HCT116 (cell line): ENCODE results near the gene USP9Y. TPM values are rescaled to one million over a fixed set of nuclear protein-coding genes. Genes with fewer than 3 reads are reported as not detected.

Experiments used
- ATAC-seq: fragments of 200-7000 bp; cut with Tn5 transposase; 2 replicates; pipeline ENCODE4 v1.9.1; 2020; ENCODE audit warnings: mild to moderate bottlenecking, moderate library complexity
- BruUV-seq: library from RNA; stranded (reverse); fragments of 400-500 nt; replicated peaks from 2 replicates; lab custom pipeline; 2021; lab: Mats Ljungman, UMichigan
- CTCF ChIA-PET: fragments of 300-600 bp; sonication (Branson Sonifier 250); formaldehyde crosslinking; loops from one replicate; lab custom pipeline; 2021; ENCODE audit warnings: antibody characterized with exemption; lab: Charles Lee
- POLR2A ChIA-PET: fragments of 300-600, 350-600 bp; sonication (Branson Sonifier 250); formaldehyde crosslinking; loops from one replicate; lab custom pipeline; 2021; ENCODE audit warnings: antibody characterized with exemption; lab: Charles Lee
- RAD21 ChIA-PET, 2 experiments: fragments of 300-600 bp; sonication (Branson Sonifier 250); formaldehyde crosslinking; loops; one replicate each; lab custom pipeline; 2023; ENCODE audit warnings: low total read pairs in 2 of 2; ENCODE audit not compliant: uncharacterized antibody in 2 of 2, unreplicated experiment in 2 of 2, low non-redundant PET in 1 of 2; lab: Charles Lee
- DNase-seq: peaks from one replicate; pipeline ENCODE4 v3.0.0-alpha.2; 2010; ENCODE audit warnings: low read depth, low spot score
- H2AFZ ChIP-seq: fragments of 200-600 bp; shearing (Covaris generic), sonication (generic); 2 replicates; pipeline ENCODE4 v1.6.1; 2017; ENCODE audit warnings: low read depth, mixed run types, mixed read lengths, antibody characterized with exemption, low read length; ENCODE audit not compliant: poor library complexity, severe bottlenecking
- H3K27ac ChIP-seq: 2 replicates; pipeline ENCODE4 v1.5.1; 2012; ENCODE audit warnings: low read depth, low read length
- H3K27me3 ChIP-seq: fragments of 200-600 bp; sonication (generic); 2 replicates; pipeline ENCODE4 v1.6.1; 2016; ENCODE audit warnings: mixed run types, low read length, mixed read lengths; ENCODE audit not compliant: insufficient read depth
- H3K36me3 ChIP-seq, 2 experiments: fragments of 200-500 bp in 1 of 2; fragments of 200-600 bp in 1 of 2; sonication (Bioruptor generic) in 1 of 2; sonication (generic) in 1 of 2; 2 replicates each; pipeline versions ENCODE4 v1.5.1 to v1.6.1; 2014 to 2016; ENCODE audit warnings: low read length in 2 of 2, inconsistent platforms in 1 of 2, mixed read lengths in 1 of 2, mixed run types in 1 of 2; ENCODE audit not compliant: insufficient read depth in 2 of 2, control insufficient read depth in 1 of 2
- H3K4me1 ChIP-seq, 2 experiments: fragments of 200-600 bp in 1 of 2; sonication (generic) in 1 of 2; 2 replicates each; pipeline versions ENCODE4 v1.5.1 to v1.6.1; 2012 to 2017; ENCODE audit warnings: low read length in 2 of 2, inconsistent platforms in 1 of 2, mild to moderate bottlenecking in 1 of 2, mixed read lengths in 1 of 2, mixed run types in 1 of 2, moderate library complexity in 1 of 2; ENCODE audit not compliant: insufficient read depth in 2 of 2, control insufficient read depth in 1 of 2
- H3K4me2 ChIP-seq: fragments of 200-600 bp; sonication (generic); 2 replicates; pipeline ENCODE4 v1.6.1; 2017; ENCODE audit warnings: mixed run types, low read length, mixed read lengths
- H3K4me3 ChIP-seq, 2 experiments: fragments of 200-600 bp in 1 of 2; sonication (generic) in 1 of 2; replicated peaks in 1 of 2; 2 replicates each; pipeline ENCODE4 v1.5.1; 2011 to 2016; ENCODE audit warnings: low read length in 2 of 2, control low read depth in 1 of 2, low read depth in 1 of 2, mild to moderate bottlenecking in 1 of 2, mixed read lengths in 1 of 2, mixed run types in 1 of 2
- H3K79me2 ChIP-seq: fragments of 200-600 bp; sonication (generic); 2 replicates; pipeline ENCODE4 v1.6.1; 2017; ENCODE audit warnings: mild to moderate bottlenecking, mixed run types, low read length, moderate library complexity, mixed read lengths; ENCODE audit not compliant: insufficient read depth
- H3K9ac ChIP-seq: fragments of 200-600 bp; sonication (generic); 2 replicates; pipeline ENCODE4 v1.6.1; 2016; ENCODE audit warnings: low read length, mixed read lengths
- H3K9me2 ChIP-seq: fragments of 200-600 bp; sonication (generic), shearing (Covaris generic); 2 replicates; pipeline ENCODE4 v1.6.1; 2017; ENCODE audit warnings: mixed run types, mild to moderate bottlenecking, moderate library complexity; ENCODE audit not compliant: insufficient read depth
- H3K9me3 ChIP-seq, 2 experiments: fragments of 200-500 bp in 1 of 2; fragments of 200-600 bp in 1 of 2; sonication (Bioruptor generic) in 1 of 2; sonication (generic) in 1 of 2; 2 replicates each; pipeline ENCODE4 v1.6.1; 2014 to 2017; ENCODE audit warnings: low read length in 2 of 2, mixed read lengths in 2 of 2, inconsistent platforms in 1 of 2, low read depth in 1 of 2, mild to moderate bottlenecking in 1 of 2, mixed run types in 1 of 2, moderate library complexity in 1 of 2; ENCODE audit not compliant: control insufficient read depth in 1 of 2, insufficient read depth in 1 of 2
- H4K20me1 ChIP-seq: fragments of 200-600 bp; sonication (generic), shearing (Covaris generic); 2 replicates; pipeline ENCODE4 v1.6.1; 2017; ENCODE audit warnings: mixed run types, mild to moderate bottlenecking, moderate library complexity; ENCODE audit not compliant: insufficient read depth
- CBX3 ChIP-seq: IDR thresholded peaks from 2 replicates; pipeline ENCODE4 v1.6.1; 2012; ENCODE audit warnings: low read depth
- CEBPB ChIP-seq: IDR thresholded peaks from 2 replicates; pipeline ENCODE4 v1.6.1; 2012; ENCODE audit warnings: low read depth
- ELF1 ChIP-seq: IDR thresholded peaks from 2 replicates; pipeline ENCODE4 v1.6.1; 2012; ENCODE audit warnings: low read depth, borderline replicate concordance
- EZH2 ChIP-seq: fragments of 200-600 bp; sonication (generic); IDR thresholded peaks from 2 replicates; pipeline ENCODE4 v1.6.1; 2017; ENCODE audit warnings: antibody characterized with exemption, mixed run types
- EZH2phosphoT487 ChIP-seq: fragments of 200-600 bp; IDR thresholded peaks from 2 replicates; pipeline ENCODE4 v1.6.1; 2018; ENCODE audit warnings: antibody characterized with exemption, borderline replicate concordance
- FOSL1 ChIP-seq: IDR thresholded peaks from 2 replicates; pipeline ENCODE4 v1.6.1; 2012; ENCODE audit warnings: low read depth
- JUND ChIP-seq: IDR thresholded peaks from 2 replicates; pipeline ENCODE4 v1.6.1; 2012
- RAD21 ChIP-seq: IDR thresholded peaks from 2 replicates; pipeline ENCODE4 v1.6.1; 2012; ENCODE audit warnings: low read depth, mild to moderate bottlenecking
- SIN3A ChIP-seq: IDR thresholded peaks from 2 replicates; pipeline ENCODE4 v1.6.1; 2012; ENCODE audit warnings: low read depth
- SP1 ChIP-seq: IDR thresholded peaks from 2 replicates; pipeline ENCODE4 v1.6.1; 2012; ENCODE audit warnings: low read depth
- TCF7L2 ChIP-seq: IDR thresholded peaks from 2 replicates; pipeline ENCODE4 v1.7.0; 2011; ENCODE audit warnings: borderline replicate concordance, inconsistent platforms; ENCODE audit not compliant: insufficient read depth, insufficient read length; ENCODE audit errors: extremely low read depth
- YY1 ChIP-seq: IDR thresholded peaks from 2 replicates; pipeline ENCODE4 v1.6.1; 2011; ENCODE audit warnings: low read length, low read depth, moderate library complexity, mild to moderate bottlenecking; ENCODE audit not compliant: insufficient replicate concordance; ENCODE audit errors: extremely low read depth
- ZFX ChIP-seq: fragments of 450-650 bp; IDR thresholded peaks from 2 replicates; pipeline ENCODE4 v1.6.1; 2017
- ZNF274 ChIP-seq: fragments of 200-500 bp; sonication (Bioruptor generic); IDR thresholded peaks from 2 replicates; pipeline ENCODE4 v1.6.1; 2014; ENCODE audit warnings: mild to moderate bottlenecking, low read depth, low read length, inconsistent platforms
- intact Hi-C: fragments of 100-400 bp; cut with micrococcal nuclease; formaldehyde crosslinking; loops from 2 replicates; pipeline ENCODE4 v1.10.0; 2022
- total RNA-seq: library from RNA; stranded (reverse); gene quantifications from one replicate; pipeline ENCODE4 v1.2.1, GENCODE V29; 2021; ENCODE audit not compliant: unreplicated experiment
- TF ChIP-seq, protein P1 (sequence below): IDR thresholded peaks from 2 replicates; pipeline ENCODE4 v1.6.1; 2012
- TF ChIP-seq, protein P2 (sequence below): IDR thresholded peaks from 2 replicates; pipeline ENCODE4 v1.6.1; 2012; ENCODE audit warnings: low read depth
- TF ChIP-seq, protein P3 (sequence below), 3 experiments: fragments of 200-600 bp in 1 of 3; sonication (generic) in 1 of 3; IDR thresholded peaks in 2 of 3; conservative IDR thresholded peaks in 1 of 3; 2 replicates each; pipeline ENCODE4 v1.5.1; 2012 to 2017; ENCODE audit warnings: low read depth in 2 of 3, low read length in 2 of 3, antibody characterized with exemption in 1 of 3, borderline replicate concordance in 1 of 3, control low read depth in 1 of 3, mild to moderate bottlenecking in 1 of 3, mixed read lengths in 1 of 3, mixed run types in 1 of 3, moderate library complexity in 1 of 3; ENCODE audit not compliant: insufficient read depth in 1 of 3
- TF ChIP-seq, protein P4 (sequence below): IDR thresholded peaks from 2 replicates; pipeline ENCODE4 v1.6.1; 2011; ENCODE audit warnings: mild to moderate bottlenecking, low read length, moderate library complexity; ENCODE audit not compliant: insufficient replicate concordance; ENCODE audit errors: extremely low read depth

The USP9Y gene
- total RNA-seq, 1 experiment from 2014 or later, result 4.4 TPM

DNA sequence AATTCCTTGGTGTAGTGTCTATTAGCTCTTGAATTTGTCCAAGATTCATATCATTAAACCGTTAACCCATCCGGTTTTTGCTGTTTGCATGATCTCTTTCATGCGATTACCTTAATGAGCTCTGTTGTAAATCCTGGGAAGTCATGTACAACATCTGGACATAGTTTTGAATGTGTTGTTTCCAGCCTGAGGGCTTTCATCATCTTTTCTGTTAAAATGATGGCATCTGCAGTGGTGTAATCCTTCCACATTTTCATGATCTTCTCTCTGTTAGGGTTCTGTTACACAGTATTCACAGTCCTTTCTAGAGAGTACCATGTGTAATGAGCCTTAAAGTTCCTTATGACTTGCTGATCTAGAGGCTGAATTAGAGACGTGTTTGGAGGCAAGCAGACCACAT, 64.9 kb downstream of the USP9Y start:
- Histone ChIP-seq H3K9me2 (no peaks in the 10 kb centered on the region), H3K27me3 (no peaks in the 10 kb centered on the region), H3K4me2 (no peak overlapping the region), H2AFZ (no peak overlapping the region), H3K27ac (no peak overlapping the region), H3K4me3 (no peak overlapping the region), H3K36me3 (no peaks in the 10 kb centered on the region), H4K20me1 (no peaks in the 10 kb centered on the region), H3K4me1 (no peaks in the 10 kb centered on the region), H3K9me3 (no peaks in the 10 kb centered on the region), H3K9ac (no peak overlapping the region), H3K79me2 (no peaks in the 10 kb centered on the region)
- ChIA-PET RAD21 (no interaction called here), POLR2A (no interaction called here), CTCF (no interaction called here)
- intact Hi-C loops, result no loop called here
- ATAC-seq, result no peak
- no peak for DNase-seq
- BruUV-seq, result no TSS peak
- TF ChIP-seq, protein P1, sequence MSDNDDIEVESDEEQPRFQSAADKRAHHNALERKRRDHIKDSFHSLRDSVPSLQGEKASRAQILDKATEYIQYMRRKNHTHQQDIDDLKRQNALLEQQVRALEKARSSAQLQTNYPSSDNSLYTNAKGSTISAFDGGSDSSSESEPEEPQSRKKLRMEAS, result no peak
- TF ChIP-seq, protein P2, sequence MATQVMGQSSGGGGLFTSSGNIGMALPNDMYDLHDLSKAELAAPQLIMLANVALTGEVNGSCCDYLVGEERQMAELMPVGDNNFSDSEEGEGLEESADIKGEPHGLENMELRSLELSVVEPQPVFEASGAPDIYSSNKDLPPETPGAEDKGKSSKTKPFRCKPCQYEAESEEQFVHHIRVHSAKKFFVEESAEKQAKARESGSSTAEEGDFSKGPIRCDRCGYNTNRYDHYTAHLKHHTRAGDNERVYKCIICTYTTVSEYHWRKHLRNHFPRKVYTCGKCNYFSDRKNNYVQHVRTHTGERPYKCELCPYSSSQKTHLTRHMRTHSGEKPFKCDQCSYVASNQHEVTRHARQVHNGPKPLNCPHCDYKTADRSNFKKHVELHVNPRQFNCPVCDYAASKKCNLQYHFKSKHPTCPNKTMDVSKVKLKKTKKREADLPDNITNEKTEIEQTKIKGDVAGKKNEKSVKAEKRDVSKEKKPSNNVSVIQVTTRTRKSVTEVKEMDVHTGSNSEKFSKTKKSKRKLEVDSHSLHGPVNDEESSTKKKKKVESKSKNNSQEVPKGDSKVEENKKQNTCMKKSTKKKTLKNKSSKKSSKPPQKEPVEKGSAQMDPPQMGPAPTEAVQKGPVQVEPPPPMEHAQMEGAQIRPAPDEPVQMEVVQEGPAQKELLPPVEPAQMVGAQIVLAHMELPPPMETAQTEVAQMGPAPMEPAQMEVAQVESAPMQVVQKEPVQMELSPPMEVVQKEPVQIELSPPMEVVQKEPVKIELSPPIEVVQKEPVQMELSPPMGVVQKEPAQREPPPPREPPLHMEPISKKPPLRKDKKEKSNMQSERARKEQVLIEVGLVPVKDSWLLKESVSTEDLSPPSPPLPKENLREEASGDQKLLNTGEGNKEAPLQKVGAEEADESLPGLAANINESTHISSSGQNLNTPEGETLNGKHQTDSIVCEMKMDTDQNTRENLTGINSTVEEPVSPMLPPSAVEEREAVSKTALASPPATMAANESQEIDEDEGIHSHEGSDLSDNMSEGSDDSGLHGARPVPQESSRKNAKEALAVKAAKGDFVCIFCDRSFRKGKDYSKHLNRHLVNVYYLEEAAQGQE, result no peak
- TF ChIP-seq RAD21 (no peak), ZFX (no peak), SP1 (no peak), TCF7L2 (no peak), FOSL1 (no peak), ELF1 (no peak), SIN3A (no peak), CEBPB (no peak), EZH2 (no peak), ZNF274 (no peak), YY1 (no peak), EZH2phosphoT487 (no peak), JUND (no peak), CBX3 (no peak)
- TF ChIP-seq, protein P3, sequence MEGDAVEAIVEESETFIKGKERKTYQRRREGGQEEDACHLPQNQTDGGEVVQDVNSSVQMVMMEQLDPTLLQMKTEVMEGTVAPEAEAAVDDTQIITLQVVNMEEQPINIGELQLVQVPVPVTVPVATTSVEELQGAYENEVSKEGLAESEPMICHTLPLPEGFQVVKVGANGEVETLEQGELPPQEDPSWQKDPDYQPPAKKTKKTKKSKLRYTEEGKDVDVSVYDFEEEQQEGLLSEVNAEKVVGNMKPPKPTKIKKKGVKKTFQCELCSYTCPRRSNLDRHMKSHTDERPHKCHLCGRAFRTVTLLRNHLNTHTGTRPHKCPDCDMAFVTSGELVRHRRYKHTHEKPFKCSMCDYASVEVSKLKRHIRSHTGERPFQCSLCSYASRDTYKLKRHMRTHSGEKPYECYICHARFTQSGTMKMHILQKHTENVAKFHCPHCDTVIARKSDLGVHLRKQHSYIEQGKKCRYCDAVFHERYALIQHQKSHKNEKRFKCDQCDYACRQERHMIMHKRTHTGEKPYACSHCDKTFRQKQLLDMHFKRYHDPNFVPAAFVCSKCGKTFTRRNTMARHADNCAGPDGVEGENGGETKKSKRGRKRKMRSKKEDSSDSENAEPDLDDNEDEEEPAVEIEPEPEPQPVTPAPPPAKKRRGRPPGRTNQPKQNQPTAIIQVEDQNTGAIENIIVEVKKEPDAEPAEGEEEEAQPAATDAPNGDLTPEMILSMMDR (IDR thresholded peaks at IDR 0.05 in 2 of 3, conservative IDR thresholded peaks at IDR 0.05 in 1 of 3; ENCODE audit: borderline replicate concordance in 1 of 3, insufficient read depth in 1 of 3, low read depth in 2 of 3, low read length in 2 of 3), result no peak
- TF ChIP-seq, protein P4, sequence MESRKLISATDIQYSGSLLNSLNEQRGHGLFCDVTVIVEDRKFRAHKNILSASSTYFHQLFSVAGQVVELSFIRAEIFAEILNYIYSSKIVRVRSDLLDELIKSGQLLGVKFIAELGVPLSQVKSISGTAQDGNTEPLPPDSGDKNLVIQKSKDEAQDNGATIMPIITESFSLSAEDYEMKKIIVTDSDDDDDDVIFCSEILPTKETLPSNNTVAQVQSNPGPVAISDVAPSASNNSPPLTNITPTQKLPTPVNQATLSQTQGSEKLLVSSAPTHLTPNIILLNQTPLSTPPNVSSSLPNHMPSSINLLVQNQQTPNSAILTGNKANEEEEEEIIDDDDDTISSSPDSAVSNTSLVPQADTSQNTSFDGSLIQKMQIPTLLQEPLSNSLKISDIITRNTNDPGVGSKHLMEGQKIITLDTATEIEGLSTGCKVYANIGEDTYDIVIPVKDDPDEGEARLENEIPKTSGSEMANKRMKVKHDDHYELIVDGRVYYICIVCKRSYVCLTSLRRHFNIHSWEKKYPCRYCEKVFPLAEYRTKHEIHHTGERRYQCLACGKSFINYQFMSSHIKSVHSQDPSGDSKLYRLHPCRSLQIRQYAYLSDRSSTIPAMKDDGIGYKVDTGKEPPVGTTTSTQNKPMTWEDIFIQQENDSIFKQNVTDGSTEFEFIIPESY, result no peak
